Endothelial cell of umbilical vein (primary cell): ENCODE measurements around the gene GAR1. TPM values are rescaled to one million over a fixed set of nuclear protein-coding genes. Genes with fewer than 3 reads are reported as not detected.

Source experiments
- BruUV-seq: library from RNA; stranded (reverse); fragments of 400-500 nt; replicated peaks from 2 replicates; lab custom pipeline; 2021; lab: Mats Ljungman, UMichigan
- CTCF ChIA-PET: fragments of 300-600, 350-600 bp; sonication (Branson Sonifier 250); formaldehyde crosslinking; loops from one replicate; lab custom pipeline; 2021; ENCODE audit warnings: antibody characterized with exemption, inconsistent platforms; lab: Charles Lee
- POLR2A ChIA-PET: fragments of 300-600, 350-600 bp; sonication (Branson Sonifier 250); formaldehyde crosslinking; loops from one replicate; lab custom pipeline; 2021; ENCODE audit warnings: antibody characterized with exemption, inconsistent platforms; lab: Charles Lee
- DNase-seq: peaks from one replicate; pipeline ENCODE4 v3.0.0-alpha.2; 2011; ENCODE audit warnings: low read depth, low spot score
- FAIRE-seq: peaks from 2 replicates; lab custom pipeline; 2011; peaks lifted over from hg19 to GRCh38; lab: Jason Lieb, UNC
- H2AFZ ChIP-seq: 2 replicates; pipeline ENCODE4 v1.6.0; 2012; ENCODE audit warnings: low read depth, low read length, control low read depth, inconsistent platforms
- H3K27ac ChIP-seq: 2 replicates; pipeline ENCODE4 v1.5.1; 2011; ENCODE audit warnings: low read depth, mild to moderate bottlenecking, control low read depth, low read length, moderate library complexity; ENCODE audit not compliant: insufficient read depth
- H3K27me3 ChIP-seq, 2 experiments: 2 replicates each; pipeline versions ENCODE4 v1.6.0 to v1.6.1; 2011; ENCODE audit warnings: low read length in 2 of 2, mixed read lengths in 1 of 2; ENCODE audit not compliant: control insufficient read depth in 2 of 2, insufficient read depth in 2 of 2
- H3K36me3 ChIP-seq, 2 experiments: 2 replicates in 1 of 2; 3 replicates in 1 of 2; pipeline ENCODE4 v1.5.1; 2011; ENCODE audit warnings: low read length in 2 of 2, mild to moderate bottlenecking in 1 of 2, moderate library complexity in 1 of 2; ENCODE audit not compliant: control insufficient read depth in 2 of 2, insufficient read depth in 2 of 2; ENCODE audit errors: extremely low read depth in 1 of 2
- H3K4me1 ChIP-seq: 3 replicates; pipeline ENCODE4 v1.5.1; 2011; ENCODE audit warnings: mild to moderate bottlenecking, low read length; ENCODE audit not compliant: control insufficient read depth, insufficient read depth; ENCODE audit errors: extremely low read depth
- H3K4me2 ChIP-seq: 2 replicates; pipeline ENCODE4 v1.6.1; 2011; ENCODE audit warnings: low read length, control low read depth, mixed read lengths; ENCODE audit not compliant: insufficient read depth
- H3K4me3 ChIP-seq, 3 experiments: fragments of 200-600 bp in 1 of 3; sonication (generic), shearing (Covaris generic) in 1 of 3; replicated peaks in 1 of 3; 2 replicates each; pipeline ENCODE4 v1.5.1; 2011 to 2016; ENCODE audit warnings: control low read depth in 3 of 3, low read length in 3 of 3, mild to moderate bottlenecking in 2 of 3, inconsistent platforms in 1 of 3, low read depth in 1 of 3, moderate library complexity in 1 of 3; ENCODE audit not compliant: insufficient read depth in 1 of 3
- H3K79me2 ChIP-seq: 2 replicates; pipeline ENCODE4 v1.6.0; 2012; ENCODE audit warnings: low read length, inconsistent platforms; ENCODE audit not compliant: control insufficient read depth, insufficient read depth
- H3K9ac ChIP-seq: replicated peaks from 2 replicates; pipeline ENCODE3; 2011; ENCODE audit warnings: low read length, control low read depth; ENCODE audit not compliant: insufficient read depth; ENCODE audit errors: extremely low read depth
- H3K9me1 ChIP-seq: replicated peaks from 3 replicates; pipeline ENCODE4 v1.6.0; 2011; ENCODE audit warnings: mild to moderate bottlenecking, low read length; ENCODE audit not compliant: control insufficient read depth, insufficient read depth; ENCODE audit errors: extremely low read depth
- H3K9me3 ChIP-seq: replicated peaks from 2 replicates; pipeline ENCODE4 v1.5.1; 2012; ENCODE audit warnings: low read length, inconsistent platforms; ENCODE audit not compliant: control insufficient read depth, insufficient read depth
- H4K20me1 ChIP-seq: replicated peaks from 2 replicates; pipeline ENCODE3; 2011; ENCODE audit warnings: mild to moderate bottlenecking, low read length; ENCODE audit not compliant: control insufficient read depth, insufficient read depth; ENCODE audit errors: extremely low read depth
- EZH2 ChIP-seq: IDR thresholded peaks from 2 replicates; pipeline ENCODE4 v1.6.1; 2012; ENCODE audit warnings: borderline replicate concordance, low read depth, mild to moderate bottlenecking, moderate library complexity, low read length, inconsistent platforms; ENCODE audit not compliant: severe bottlenecking
- FOS ChIP-seq: IDR thresholded peaks from 2 replicates; pipeline ENCODE4 v1.6.1; 2011; ENCODE audit warnings: mild to moderate bottlenecking, low read length, moderate library complexity, borderline replicate concordance; ENCODE audit not compliant: insufficient read depth
- GATA2 ChIP-seq: IDR thresholded peaks from 2 replicates; pipeline ENCODE4 v1.7.0; 2011; ENCODE audit warnings: low read depth, mild to moderate bottlenecking, moderate library complexity, mixed read lengths, low read length; ENCODE audit not compliant: insufficient read length, insufficient read depth
- JUN ChIP-seq: IDR thresholded peaks from 2 replicates; pipeline ENCODE4 v1.6.1; 2011; ENCODE audit warnings: borderline replicate concordance, low read depth; ENCODE audit not compliant: insufficient read length, insufficient read depth
- MYC ChIP-seq: IDR thresholded peaks from one replicate; pipeline ENCODE4 v1.6.1; 2011; ENCODE audit warnings: mild to moderate bottlenecking, low read depth, low read length
- POLR2A ChIP-seq: IDR thresholded peaks from 2 replicates; pipeline ENCODE4 v1.6.1; 2012; ENCODE audit warnings: low read depth, mild to moderate bottlenecking, control low read depth, low read length
- POLR2AphosphoS5 ChIP-seq: IDR thresholded peaks from 2 replicates; pipeline ENCODE4 v1.6.1; 2012; ENCODE audit warnings: low read depth, mild to moderate bottlenecking, control low read depth, low read length, moderate library complexity; ENCODE audit not compliant: insufficient read depth
- dilution Hi-C: fragments of 300-500 bp; cut with MboI; formaldehyde crosslinking; loops from one replicate; pipeline ENCODE4 v1.15.0; 2019; ENCODE audit warnings: low sequenced_read_pairs; ENCODE audit not compliant: extremely low pct_ligation_motif_present
- intact Hi-C: fragments of 100-400 bp; cut with micrococcal nuclease; formaldehyde crosslinking; loops from one replicate; pipeline ENCODE4 v1.10.0; 2022
- polyA plus RNA-seq, 4 experiments: library from polyadenylated mRNA; depleted of rRNA in 3 of 4; stranded (reverse) in 3 of 4; unstranded in 1 of 4; fragments of >200 nt; gene quantifications; 2 replicates each; pipeline versions ENCODE4 v1.2.1 to v1.2.3, GENCODE V29; 2011 to 2012; ENCODE audit warnings: missing spikeins in 1 of 4
- total RNA-seq: library from RNA; stranded (reverse); gene quantifications from 2 replicates; pipeline ENCODE4 v1.2.3, GENCODE V29; 2021
- TF ChIP-seq, protein P1 (sequence below), 2 donors: IDR thresholded peaks; 1 replicate in 1 of 2; 2 replicates in 1 of 2; pipeline ENCODE4 v1.5.1; 2011; ENCODE audit warnings: low read length in 2 of 2, mild to moderate bottlenecking in 2 of 2, moderate library complexity in 2 of 2, control low read depth in 1 of 2, inconsistent platforms in 1 of 2, low read depth in 1 of 2; ENCODE audit not compliant: insufficient read depth in 1 of 2; ENCODE audit errors: extremely low read depth in 1 of 2
- TF ChIP-seq, protein P2 (sequence below): IDR thresholded peaks from 2 replicates; pipeline ENCODE4 v1.6.1; 2011; ENCODE audit not compliant: insufficient read depth, insufficient read length

GAR1 gene
- total and polyA plus RNA-seq, 2 donors (not counting 3 experiments of a cell fraction or from before 2014, with no cell fraction given): 12.7 to 29.1 TPM

DNA sequence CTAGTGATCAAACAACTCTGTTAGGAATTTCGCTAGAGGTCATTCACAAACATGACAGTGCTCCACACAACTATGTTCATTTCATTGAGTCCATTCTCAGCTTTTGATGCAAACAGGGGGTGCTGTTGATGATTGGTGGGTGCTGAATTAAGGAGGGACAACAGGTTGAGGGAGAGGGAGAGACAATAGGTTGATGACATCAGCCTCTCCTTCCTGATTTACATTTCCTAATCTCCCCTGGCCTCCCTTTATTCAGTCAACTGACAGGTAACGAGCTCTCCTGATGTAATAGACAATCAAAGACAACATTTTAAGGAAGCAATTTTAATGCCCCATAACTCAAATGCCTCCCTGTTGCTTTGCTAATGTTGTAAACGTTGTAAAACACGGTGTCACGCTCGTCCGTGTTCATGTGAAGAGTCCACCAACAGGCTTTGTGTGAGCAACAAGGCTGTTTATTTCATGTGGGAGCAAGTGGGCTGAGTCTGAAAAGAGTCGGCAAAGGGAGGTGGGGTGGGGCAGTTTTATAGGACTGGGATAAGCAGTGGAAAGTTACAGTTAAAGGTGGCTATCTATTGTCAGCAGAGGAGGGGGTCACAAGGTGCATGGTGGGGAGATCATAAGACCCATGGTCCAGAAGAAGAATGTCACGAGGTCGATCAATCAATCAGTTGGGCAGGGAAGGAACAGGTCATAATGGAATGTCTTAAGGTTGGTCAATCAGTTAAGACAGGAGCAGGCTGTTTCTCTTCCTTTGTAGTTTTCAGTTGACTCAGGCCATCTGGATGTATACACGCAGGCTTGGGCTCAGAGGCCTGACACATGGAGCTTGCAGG, 4.8 kb upstream of the GAR1 start:
- Histone ChIP-seq H3K27ac (no peak overlapping the region), H3K79me2 (peaks cover 2% of the 10 kb centered on the region), H2AFZ (no peak overlapping the region), H3K4me3 (no peak overlapping the region), H3K4me1 (no peaks in the 10 kb centered on the region), H3K27me3 (no peaks in the 10 kb centered on the region), H3K9me3 (no peaks in the 10 kb centered on the region), H3K9ac (no peak overlapping the region), H3K9me1 (no peaks in the 10 kb centered on the region), H4K20me1 (no peaks in the 10 kb centered on the region), H3K36me3 (no peaks in the 10 kb centered on the region), H3K4me2 (no peak overlapping the region)
- no peak for DNase-seq
- no peak for FAIRE-seq
- intact Hi-C loops (loop anchor here (10.0 kb wide), 1 partner anchor 1136 kb away; no protein-coding TSS in a partner anchor), dilution Hi-C loops (no loop called here)
- no TSS peak for BruUV-seq
- ChIA-PET CTCF (no interaction called here), POLR2A (no interaction called here)
- no peak for TF ChIP-seq GATA2
- no peak for TF ChIP-seq POLR2AphosphoS5
- no peak for TF ChIP-seq FOS
- TF ChIP-seq, protein P1, sequence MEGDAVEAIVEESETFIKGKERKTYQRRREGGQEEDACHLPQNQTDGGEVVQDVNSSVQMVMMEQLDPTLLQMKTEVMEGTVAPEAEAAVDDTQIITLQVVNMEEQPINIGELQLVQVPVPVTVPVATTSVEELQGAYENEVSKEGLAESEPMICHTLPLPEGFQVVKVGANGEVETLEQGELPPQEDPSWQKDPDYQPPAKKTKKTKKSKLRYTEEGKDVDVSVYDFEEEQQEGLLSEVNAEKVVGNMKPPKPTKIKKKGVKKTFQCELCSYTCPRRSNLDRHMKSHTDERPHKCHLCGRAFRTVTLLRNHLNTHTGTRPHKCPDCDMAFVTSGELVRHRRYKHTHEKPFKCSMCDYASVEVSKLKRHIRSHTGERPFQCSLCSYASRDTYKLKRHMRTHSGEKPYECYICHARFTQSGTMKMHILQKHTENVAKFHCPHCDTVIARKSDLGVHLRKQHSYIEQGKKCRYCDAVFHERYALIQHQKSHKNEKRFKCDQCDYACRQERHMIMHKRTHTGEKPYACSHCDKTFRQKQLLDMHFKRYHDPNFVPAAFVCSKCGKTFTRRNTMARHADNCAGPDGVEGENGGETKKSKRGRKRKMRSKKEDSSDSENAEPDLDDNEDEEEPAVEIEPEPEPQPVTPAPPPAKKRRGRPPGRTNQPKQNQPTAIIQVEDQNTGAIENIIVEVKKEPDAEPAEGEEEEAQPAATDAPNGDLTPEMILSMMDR (IDR thresholded peaks at IDR 0.05; ENCODE audit: extremely low read depth in 1 of 2, insufficient read depth in 1 of 2, low read depth in 1 of 2, low read length in 2 of 2): no peak
- TF ChIP-seq EZH2: no peak
- no peak for TF ChIP-seq JUN
- no peak for TF ChIP-seq MYC
- no peak for TF ChIP-seq POLR2A
- TF ChIP-seq, protein P2, sequence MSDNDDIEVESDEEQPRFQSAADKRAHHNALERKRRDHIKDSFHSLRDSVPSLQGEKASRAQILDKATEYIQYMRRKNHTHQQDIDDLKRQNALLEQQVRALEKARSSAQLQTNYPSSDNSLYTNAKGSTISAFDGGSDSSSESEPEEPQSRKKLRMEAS: no peak
